ENCODE data around the gene SLC6A8. TPM values are rescaled to one million over a fixed set of nuclear protein-coding genes. Genes with fewer than 3 reads are reported as not detected.

Gene SLC6A8
- total and polyA plus RNA-seq, 2 of the 4 experiments (the other 2 are of a cell fraction): 7.2 to 25.5 TPM

- intact Hi-C loops (cut with micrococcal nuclease): no loop called here
- peak overlapping the region; percentile 96 for H3K4me3 ChIP-seq (ENCODE audit: insufficient read depth, low read depth, low read length)
- no TSS peak for BruUV-seq (replicated peaks)
These were observed 780 bp downstream of the SLC6A8 start for GRCh38 chrX:153688506-153688905.

More at GRCh38 chrX:153688506-153688905, 780 bp downstream of the SLC6A8 start:
- H2AFZ ChIP-seq (replicated peaks; ENCODE audit: low read length, poor library complexity): no peak overlapping the region
- 17% methylated on average over 17 of the region's 57 CpGs; no CpG with 5 or more reads in 1 of the 2 experiments for WGBS, 2 experiments (ENCODE audit: extremely low coverage in 2 of 2, insufficient read length in 1 of 2)
- H3K36me3 ChIP-seq (ENCODE audit: control insufficient read depth, insufficient read depth, low read length): peaks cover 4% of the 10 kb centered on the region
- H3K56ac ChIP-seq (ENCODE audit: extremely low read depth, insufficient read depth, low read length): no peak overlapping the region
- H2BK15ac ChIP-seq (ENCODE audit: low read depth, low read length): no peak overlapping the region
- in situ Hi-C loops (cut with MboI; ENCODE audit: low sequenced_read_pairs): no loop called here
- peak overlapping the region; percentile 82 for H3K4me2 ChIP-seq (ENCODE audit: low read depth, low read length)
- peaks cover 5% of the 10 kb centered on the region; the same call in 1 of the 2 replicates for H3K9me3 ChIP-seq (ENCODE audit: control insufficient read depth, insufficient read depth, low read length)
- no peak overlapping the region for H4K8ac ChIP-seq (ENCODE audit: low read depth in 2 of 2, low read length in 2 of 2)
- H3K27me3 ChIP-seq (ENCODE audit: control insufficient read depth, insufficient read depth, low read length): no peaks in the 10 kb centered on the region; the same call in 1 of the 2 replicates
- no peak overlapping the region for H3K4ac ChIP-seq (ENCODE audit: low read depth, low read length)
- no peak overlapping the region for H3K27ac ChIP-seq (ENCODE audit: insufficient read depth, low read length)
- peaks cover 9% of the 10 kb centered on the region for H3K4me1 ChIP-seq (ENCODE audit: control insufficient read depth, insufficient read depth, low read length)
- TF ChIP-seq CTCF (conservative IDR thresholded peaks at IDR 0.05; ENCODE audit: low read depth, low read length): no peak
- TF ChIP-seq CHD1 (IDR thresholded peaks at IDR 0.05; ENCODE audit: low read depth, low read length): no peak
- TF ChIP-seq BHLHE40 (IDR thresholded peaks at IDR 0.05; ENCODE audit: low read depth, low read length): no peak
- no peak for TF ChIP-seq FOS (IDR thresholded peaks at IDR 0.05; ENCODE audit: low read depth, low read length)
- TF ChIP-seq MAFK (IDR thresholded peaks at IDR 0.05; ENCODE audit: low read depth, low read length): no peak
- no peak for TF ChIP-seq MAZ (IDR thresholded peaks at IDR 0.05; ENCODE audit: borderline replicate concordance, low read depth, low read length)
- TF ChIP-seq RFX5 (IDR thresholded peaks at IDR 0.05; ENCODE audit: low read depth, low read length): no peak
- no peak for TF ChIP-seq SMC3 (IDR thresholded peaks at IDR 0.05; ENCODE audit: low read depth, low read length)
- no peak for TF ChIP-seq NFE2L2 (IDR thresholded peaks at IDR 0.05; ENCODE audit: low read depth, low read length)
- no peak for TF ChIP-seq RCOR1 (IDR thresholded peaks at IDR 0.05; ENCODE audit: insufficient replicate concordance, low read length)
- no peak for TF ChIP-seq POLR2A (IDR thresholded peaks at IDR 0.05; ENCODE audit: low read depth, low read length)
- no peak for TF ChIP-seq RAD21 (IDR thresholded peaks at IDR 0.05; ENCODE audit: low read length)
- TF ChIP-seq USF2 (IDR thresholded peaks at IDR 0.05; ENCODE audit: low read depth, low read length): no peak
- no peak for TF ChIP-seq MXI1 (IDR thresholded peaks at IDR 0.05; ENCODE audit: borderline replicate concordance, low read depth, low read length)
- no peak for TF ChIP-seq CEBPB (IDR thresholded peaks at IDR 0.05; ENCODE audit: low read depth, low read length)
- TF ChIP-seq ELK1 (IDR thresholded peaks at IDR 0.05; ENCODE audit: borderline replicate concordance, low read depth, low read length): no peak
- H3K9me1 ChIP-seq (ENCODE audit: insufficient read depth, low read length): peaks cover 5% of the 10 kb centered on the region; the same call in 1 of the 2 replicates
- peak; percentile 1; the same call in 1 of the 2 replicates for ATAC-seq (ENCODE audit: low read depth)
- peak overlapping the region; percentile 26 for H2BK5ac ChIP-seq (ENCODE audit: low read depth, low read length, poor library complexity, severe bottlenecking)
- peak overlapping the region; percentile 69; the same call in 1 of the 2 replicates for H3K9ac ChIP-seq (ENCODE audit: low read depth, low read length)
- no peak overlapping the region for H3K23ac ChIP-seq (ENCODE audit: low read depth, low read length)
- no peak overlapping the region for H4K5ac ChIP-seq (ENCODE audit: low read depth, low read length)
- dilution Hi-C loops (cut with HindIII; ENCODE audit: low sequenced_read_pairs, unreplicated experiment): no loop called here
- no peak overlapping the region for H3K14ac ChIP-seq (replicated peaks; ENCODE audit: low read depth, low read length)
- POLR2A ChIA-PET (ENCODE audit: unreplicated experiment): no interaction called here
- no peak overlapping the region for H4K91ac ChIP-seq (ENCODE audit: insufficient read depth, low read depth, low read length)
- H3K79me1 ChIP-seq (ENCODE audit: low read depth in 1 of 2, low read length in 2 of 2): 0 out of 4 replicates have a peak, but pooled peaks cover 0 to 6% of the 10 kb centered on the region in 2 experiments
- H3K18ac ChIP-seq (ENCODE audit: low read depth, low read length): no peak overlapping the region
- H2AK9ac ChIP-seq (replicated peaks; ENCODE audit: low read depth, low read length, poor library complexity): no peak overlapping the region
- H4K20me1 ChIP-seq (ENCODE audit: insufficient read depth, low read length): peaks cover 12% of the 10 kb centered on the region
- DNase-seq: no peak
- no peak overlapping the region for H2BK20ac ChIP-seq (ENCODE audit: low read depth, low read length)
- H2BK120ac ChIP-seq (ENCODE audit: low read depth, low read length): no peak overlapping the region
- H2AK5ac ChIP-seq (ENCODE audit: low read depth, low read length): no peak overlapping the region
- CTCF ChIA-PET: no interaction called here
